ENCODE measurements around the gene ZMYND10.

The ZMYND10 gene

GRCh38 chr3:50345586-50346234 lies at the start of gene ZMYND10:
ZMYND10 (minus strand) TSS chr3:50345732; CDS start chr3:50345579, 153 bp downstream.
- DNase-seq, result peak; percentile 66 to 69

- no peak for DNase-seq
Observed at GRCh38 chr3:50393061-50393460, 47.5 kb upstream of the ZMYND10 start.

DNA sequence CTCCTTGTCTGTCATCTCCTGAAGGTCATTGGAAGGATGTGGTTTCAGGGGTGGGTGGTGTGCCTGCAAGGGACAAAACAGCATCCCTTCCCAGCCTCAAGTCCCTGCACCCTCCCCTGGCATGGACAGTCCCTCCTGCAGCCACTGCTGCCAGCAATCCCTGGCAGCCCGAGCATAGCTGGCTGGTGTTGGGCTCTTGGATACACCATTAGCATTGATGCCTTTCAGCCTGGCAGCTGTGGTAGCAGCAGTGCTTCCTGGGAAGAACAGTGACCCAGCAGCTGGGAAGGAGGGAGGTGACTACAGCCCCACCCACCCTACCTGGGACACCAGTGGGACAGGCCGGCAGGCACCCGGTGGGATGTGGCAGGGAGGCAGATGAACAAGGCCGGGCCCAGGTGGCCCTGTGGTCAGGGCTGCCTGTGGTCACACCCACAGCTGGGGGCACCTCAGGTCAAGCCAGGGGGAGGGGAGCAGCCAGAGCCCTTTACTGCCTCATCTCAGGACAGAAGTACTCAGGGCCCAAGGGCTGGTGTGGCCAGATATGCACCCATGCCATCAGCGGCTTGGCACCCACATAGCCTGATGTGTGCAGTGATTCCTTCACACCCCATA lies 46.7 kb upstream of the ZMYND10 start:
- DNase-seq, result no peak

- DNase-seq, result no peak
Observed at GRCh38 chr3:50390508-50391224, 45.1 kb upstream of the ZMYND10 start.

- DNase-seq, result no peak
Observed at GRCh38 chr3:50389414-50389767, 43.9 kb upstream of the ZMYND10 start.

GRCh38 chr3:50388720-50389413 lies 43.3 kb upstream of the ZMYND10 start:
- DNase-seq, result no peak

DNA sequence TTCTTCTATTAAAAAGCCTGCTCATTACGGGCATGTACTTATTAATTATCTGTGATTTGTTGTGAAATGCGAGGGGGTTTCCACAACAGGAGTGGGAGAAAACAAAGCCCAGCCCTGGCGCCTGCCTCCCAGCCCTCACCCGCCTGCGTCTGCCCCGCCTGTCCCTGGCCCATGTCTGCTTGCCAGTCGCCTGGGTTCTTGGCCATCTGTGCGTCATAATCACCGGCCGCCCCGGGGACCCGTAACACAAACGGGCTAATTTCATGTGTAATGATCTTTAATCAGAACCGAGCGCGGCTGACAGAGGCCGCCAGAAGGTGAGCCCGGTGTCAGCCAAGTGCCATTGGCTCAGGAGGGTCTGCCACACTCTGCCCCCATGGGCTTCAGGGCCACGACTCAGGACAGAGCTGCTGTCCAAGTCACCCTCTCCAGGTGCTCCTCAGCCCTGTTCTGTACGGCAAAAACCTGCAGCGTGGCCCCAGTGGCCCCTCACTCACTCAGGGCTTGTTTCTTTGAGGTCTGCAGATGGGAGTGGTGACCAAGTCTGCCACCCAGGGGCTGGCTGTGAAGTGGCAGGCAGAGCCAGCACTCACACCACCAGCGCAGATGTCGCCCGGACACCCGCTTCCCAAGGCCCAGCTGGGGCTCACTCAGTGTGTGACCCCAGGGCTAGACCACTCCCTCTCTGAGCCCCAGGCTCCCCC lies 42.6 kb upstream of the ZMYND10 start:
- no peak for DNase-seq

DNA sequence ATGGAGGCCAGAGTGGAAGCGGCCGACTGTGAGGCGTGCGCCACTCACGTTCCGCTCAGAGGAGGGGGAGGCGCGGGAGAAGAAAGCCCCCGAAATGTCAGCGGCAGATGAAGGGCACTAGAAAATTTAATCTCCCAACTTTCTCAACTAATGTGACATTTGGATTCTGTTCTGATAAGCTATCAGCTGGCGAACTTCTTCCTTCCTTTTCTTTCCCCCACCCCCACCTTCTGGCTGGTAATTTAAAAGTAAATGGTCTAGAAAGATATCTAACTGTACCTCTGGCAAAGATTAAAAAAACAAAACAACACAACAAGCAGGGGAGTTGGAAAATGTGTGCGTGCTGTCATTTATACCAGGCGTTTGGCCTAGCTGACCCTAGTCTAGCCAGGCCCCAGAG lies 40.2 kb upstream of the ZMYND10 start:
- DNase-seq, result no peak

DNA sequence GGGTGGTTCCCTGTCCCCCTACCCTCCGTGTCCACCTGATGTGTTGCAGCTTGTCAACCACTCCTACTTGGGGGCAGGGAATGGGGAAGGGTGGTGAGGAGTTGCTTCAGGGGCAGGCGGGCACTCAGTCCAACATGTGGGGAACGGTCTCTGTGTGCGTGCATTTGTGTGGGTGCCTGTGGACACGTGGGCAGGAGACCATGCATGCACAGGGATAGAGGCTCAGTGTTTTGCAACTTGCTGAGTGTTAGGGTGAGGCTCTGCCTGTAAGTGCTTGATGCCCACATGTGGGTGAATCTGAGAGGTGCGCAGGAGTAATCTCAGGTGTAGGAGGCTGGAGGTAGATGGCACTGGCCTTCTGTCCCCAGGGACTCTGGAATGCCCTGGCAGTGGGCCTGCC lies 38.2 kb upstream of the ZMYND10 start:
- no peak for DNase-seq

DNA sequence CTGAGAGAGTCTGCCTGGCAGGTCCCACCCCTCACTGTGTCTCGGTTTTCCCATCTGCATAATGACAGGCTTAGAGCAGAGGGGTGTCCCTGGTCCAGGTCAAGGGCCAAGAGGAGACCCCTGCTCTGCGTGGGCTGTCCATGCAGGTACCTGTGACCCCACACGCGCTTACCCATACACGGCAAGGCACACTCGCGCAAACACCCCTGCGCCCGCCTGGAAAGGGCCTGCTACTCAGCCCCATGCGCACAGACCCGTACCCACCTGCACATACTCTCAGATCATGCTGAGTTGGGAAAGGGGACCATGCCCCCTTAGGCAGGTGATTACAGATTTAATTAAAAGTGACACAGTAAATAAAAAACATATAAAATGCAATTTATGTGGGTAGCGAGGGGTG lies 37.2 kb upstream of the ZMYND10 start:
- DNase-seq, result no peak

DNA sequence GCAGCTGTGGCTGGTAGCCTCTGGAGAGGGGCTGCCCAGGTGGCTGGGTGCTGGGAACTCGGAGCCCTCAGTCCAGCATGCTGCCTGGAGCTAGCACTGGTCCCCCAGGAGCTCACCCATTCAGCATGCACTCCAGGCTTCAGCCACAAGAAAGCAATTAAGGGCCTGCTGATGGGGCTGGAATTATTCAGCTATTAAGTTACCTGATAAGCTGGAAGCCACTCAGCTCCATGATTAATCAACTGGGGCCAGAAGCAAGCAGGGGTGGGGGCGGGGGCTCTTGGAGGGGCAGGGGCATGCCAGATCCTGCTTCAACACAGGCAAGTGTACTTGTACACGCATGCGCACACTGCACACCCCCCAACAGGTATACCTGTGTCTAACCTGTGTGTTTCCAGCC lies 35.9 kb upstream of the ZMYND10 start:
- DNase-seq, result no peak

GRCh38 chr3:50380405-50381085 lies 35.0 kb upstream of the ZMYND10 start:
- no peak for DNase-seq

GRCh38 chr3:50378757-50379156 lies 33.2 kb upstream of the ZMYND10 start:
- no peak for DNase-seq

DNA sequence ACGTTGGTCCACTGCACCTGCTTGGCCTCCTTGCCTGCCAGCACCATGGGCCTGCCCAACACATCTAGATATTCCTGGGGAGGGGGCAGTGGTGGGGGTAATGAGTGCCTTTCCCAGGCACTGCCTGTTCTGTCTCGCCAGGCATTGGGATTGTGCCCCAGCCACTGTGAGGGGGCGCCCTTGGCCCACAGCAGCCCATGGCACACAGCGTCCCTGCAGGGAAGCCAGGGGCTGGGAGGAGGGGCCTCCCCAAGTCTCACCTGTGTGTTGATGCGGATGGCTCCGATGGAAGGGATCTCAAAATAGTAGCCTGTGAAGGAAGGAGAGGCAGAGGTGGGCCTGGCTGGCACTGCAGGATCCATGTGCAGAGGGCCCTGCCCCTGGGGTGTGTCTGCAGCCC lies 32.5 kb upstream of the ZMYND10 start:
- DNase-seq, result no peak

GRCh38 chr3:50375258-50375931 lies 29.9 kb upstream of the ZMYND10 start:
- no peak for DNase-seq

DNA sequence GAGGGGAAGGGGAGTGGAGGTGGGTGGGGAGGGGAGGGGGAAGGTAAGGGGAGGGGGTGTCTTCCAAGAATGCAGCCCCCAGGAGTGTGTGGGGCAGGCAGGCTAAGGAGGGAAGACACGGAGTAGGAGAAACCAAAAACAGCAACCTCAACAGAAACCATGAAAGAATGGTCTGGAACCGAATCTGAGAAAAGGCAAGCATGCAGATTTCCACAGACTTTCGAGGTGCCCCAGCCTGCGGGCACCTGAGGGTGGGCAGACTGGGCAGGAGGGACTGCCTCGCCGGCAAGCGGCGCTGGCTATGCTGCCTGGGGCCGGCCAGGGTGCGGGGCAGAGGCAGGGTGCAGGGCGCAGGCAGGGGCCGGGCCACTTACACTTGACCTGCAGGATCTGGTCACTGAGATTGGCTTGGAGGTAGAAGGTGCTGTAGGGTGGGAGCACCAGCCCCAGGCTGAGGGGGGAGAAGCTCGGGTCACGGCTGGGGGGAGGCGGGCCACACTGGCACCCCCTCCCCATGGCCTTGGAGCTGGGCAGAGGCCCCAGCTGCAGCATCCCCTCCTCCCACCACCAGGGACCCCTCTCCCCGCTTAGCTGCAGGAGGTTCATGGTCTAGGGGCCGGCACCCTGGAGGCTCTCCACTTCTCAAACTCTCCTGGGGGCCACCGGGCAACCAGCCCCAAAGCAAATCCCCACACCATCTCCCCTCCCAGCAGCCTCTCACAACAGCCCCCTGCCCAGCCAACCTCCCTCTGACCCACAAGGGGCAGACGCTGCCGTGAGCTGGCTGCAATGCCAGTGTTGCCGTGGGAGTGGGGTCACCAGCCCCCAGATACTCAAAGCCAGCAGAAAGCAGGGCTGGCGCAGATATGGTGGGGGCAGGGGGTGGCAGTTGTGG lies 29.1 kb upstream of the ZMYND10 start:
- no peak for DNase-seq

DNA sequence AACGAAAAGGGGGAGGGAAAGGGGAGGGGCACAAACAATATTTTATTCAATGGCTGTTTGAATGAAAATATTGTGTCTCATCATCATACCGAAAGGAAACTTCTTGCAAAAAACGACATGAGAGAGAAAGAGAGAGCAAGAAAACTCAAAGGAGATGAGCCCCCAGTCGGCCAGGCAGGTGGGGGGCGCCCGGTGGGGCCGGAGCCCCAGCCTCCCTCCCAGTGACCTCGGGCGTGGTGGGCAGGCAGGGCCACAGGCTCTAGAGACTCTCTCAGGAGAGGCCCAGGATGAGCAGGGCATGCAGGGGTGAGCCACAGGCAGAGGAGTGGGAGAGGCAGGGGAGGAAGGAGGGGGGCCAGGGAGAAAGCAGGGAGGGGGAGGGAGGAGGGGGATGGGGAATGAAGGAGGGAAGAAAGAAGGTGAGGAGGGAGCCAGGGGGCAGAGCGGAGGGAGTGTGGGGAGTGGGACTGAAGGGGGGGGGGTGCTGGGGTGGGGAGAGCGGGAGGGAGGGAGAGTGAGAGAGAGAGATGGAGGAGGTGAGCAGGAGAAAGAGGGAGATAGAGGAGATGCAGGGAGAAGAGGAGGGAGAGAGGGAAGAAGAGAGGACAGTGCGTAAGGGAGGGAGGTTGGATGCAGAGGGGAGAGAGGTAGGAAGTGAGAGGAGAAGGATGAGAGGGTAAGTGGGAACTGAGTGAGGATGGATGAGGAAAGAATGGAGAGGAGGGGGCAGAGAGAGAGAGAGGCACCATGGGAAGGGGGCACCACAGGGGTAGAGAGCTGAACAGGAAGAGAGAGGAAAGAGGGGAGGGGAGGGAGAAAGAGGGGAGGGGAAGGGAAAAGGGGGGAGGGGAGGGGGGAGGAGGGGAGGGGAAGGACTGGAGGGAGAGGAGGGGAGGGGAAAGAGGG lies 27.9 kb upstream of the ZMYND10 start:
- no peak for DNase-seq

DNA sequence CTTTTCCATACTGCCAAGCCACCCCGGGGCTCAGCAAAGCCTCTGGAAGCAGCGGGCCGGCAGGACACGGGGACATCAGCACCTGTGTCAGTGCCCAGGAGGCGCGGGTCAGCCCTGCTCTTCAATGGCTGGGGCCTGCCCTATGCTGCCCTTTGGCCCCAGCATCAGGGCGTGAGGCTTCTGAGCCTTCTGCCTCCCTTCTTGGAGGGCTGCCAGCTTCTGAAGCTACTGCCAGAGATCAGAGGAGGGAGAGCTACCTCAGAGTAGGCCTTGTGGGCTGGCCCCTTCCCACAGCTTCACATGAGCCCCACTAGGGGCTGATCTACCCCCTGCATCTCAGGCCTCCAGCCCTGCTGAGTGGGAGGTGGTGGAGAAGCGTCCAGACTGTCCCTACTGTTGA lies 26.8 kb upstream of the ZMYND10 start:
- no peak for DNase-seq

- no peak for DNase-seq
Observed at GRCh38 chr3:50371133-50371685, 25.7 kb upstream of the ZMYND10 start.
